Suprapubic skin (tissue), 4 donors: ENCODE results near the gene MAGEA8.

Source experiments
- EP300 ChIP-seq: sonication (generic); formaldehyde crosslinking; IDR thresholded peaks from one replicate; pipeline ENCODE4 v1.6.1; 2017; ENCODE audit warnings: antibody characterized with exemption
- POLR2AphosphoS5 ChIP-seq, 3 donors: sonication (generic); formaldehyde crosslinking; IDR thresholded peaks; one replicate each; pipeline ENCODE4 v1.6.1; 2017; ENCODE audit warnings: antibody characterized with exemption in 3 of 3
- TF ChIP-seq, protein P1 (sequence below), 2 donors: fragments of 200-600 bp in 1 of 2; fragments of 450-650 bp in 1 of 2; sonication (generic) in 1 of 2; IDR thresholded peaks; one replicate each; pipeline ENCODE4 v1.5.1; 2016 to 2019; ENCODE audit warnings: antibody characterized with exemption in 2 of 2, mild to moderate bottlenecking in 1 of 2, moderate library complexity in 1 of 2

DNA sequence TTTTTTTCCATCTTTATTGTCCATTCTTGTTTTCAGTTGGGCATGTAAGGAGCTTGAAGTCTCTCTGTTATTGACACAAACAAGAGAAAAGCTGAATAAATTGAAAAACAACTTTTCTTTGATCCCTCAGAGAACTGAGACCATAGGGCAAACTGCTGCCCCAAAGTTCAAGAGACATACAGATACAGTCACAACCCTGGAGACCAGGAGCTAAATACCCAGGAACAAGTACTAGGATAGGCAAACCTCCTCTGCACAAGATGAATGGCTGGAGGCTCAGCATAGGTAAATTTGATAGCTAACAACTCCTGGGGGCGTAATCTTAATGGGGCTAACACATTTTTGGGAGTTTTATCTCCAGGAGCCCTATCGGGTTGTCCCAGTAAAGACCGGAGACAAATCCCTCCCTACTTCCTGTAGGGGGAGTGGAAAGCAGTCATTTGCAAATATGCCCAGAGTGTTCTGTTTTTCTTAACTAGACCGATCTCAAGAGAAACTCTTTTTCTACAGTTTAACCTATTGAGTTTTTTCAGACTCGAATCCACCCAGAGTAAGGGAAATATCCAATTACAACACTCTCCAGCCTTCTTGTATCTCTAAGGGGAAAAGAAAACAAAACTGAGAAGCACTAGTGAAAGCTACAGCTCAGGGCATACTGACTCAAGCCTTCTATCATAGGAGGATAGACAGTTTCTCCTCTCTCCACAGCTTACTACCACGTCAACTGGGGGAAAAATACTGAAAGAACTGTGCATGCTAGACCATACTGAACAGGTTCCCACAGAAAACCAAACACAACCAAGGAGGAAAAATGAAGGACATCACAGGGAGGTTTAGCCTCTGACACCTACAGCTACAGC lies 23.1 kb downstream of the MAGEA8 start:
- TF ChIP-seq, protein P1, sequence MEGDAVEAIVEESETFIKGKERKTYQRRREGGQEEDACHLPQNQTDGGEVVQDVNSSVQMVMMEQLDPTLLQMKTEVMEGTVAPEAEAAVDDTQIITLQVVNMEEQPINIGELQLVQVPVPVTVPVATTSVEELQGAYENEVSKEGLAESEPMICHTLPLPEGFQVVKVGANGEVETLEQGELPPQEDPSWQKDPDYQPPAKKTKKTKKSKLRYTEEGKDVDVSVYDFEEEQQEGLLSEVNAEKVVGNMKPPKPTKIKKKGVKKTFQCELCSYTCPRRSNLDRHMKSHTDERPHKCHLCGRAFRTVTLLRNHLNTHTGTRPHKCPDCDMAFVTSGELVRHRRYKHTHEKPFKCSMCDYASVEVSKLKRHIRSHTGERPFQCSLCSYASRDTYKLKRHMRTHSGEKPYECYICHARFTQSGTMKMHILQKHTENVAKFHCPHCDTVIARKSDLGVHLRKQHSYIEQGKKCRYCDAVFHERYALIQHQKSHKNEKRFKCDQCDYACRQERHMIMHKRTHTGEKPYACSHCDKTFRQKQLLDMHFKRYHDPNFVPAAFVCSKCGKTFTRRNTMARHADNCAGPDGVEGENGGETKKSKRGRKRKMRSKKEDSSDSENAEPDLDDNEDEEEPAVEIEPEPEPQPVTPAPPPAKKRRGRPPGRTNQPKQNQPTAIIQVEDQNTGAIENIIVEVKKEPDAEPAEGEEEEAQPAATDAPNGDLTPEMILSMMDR (IDR thresholded peaks at IDR 0.05): no peak
- TF ChIP-seq EP300: no peak
- TF ChIP-seq POLR2AphosphoS5 (IDR thresholded peaks at IDR 0.05): no peak
